NT2/D1 (cell line): ENCODE results near the gene LPGAT1.

Experiments used
- SUZ12 ChIP-seq: IDR thresholded peaks from 2 replicates; pipeline ENCODE4 v1.6.1; 2011; ENCODE audit not compliant: insufficient read length, insufficient read depth; ENCODE audit errors: extremely low read depth
- YY1 ChIP-seq: IDR thresholded peaks from 2 replicates; pipeline ENCODE4 v1.6.1; 2011; ENCODE audit not compliant: insufficient read length, insufficient read depth
- ZNF274 ChIP-seq: IDR thresholded peaks from 2 replicates; pipeline ENCODE4 v1.6.1; 2011; ENCODE audit warnings: mild to moderate bottlenecking, low read depth, low read length

- TF ChIP-seq ZNF274 (no peak), SUZ12 (no peak), YY1 (no peak)
Measured at GRCh38 chr1:211813590-211813989, 17.0 kb downstream of the LPGAT1 start.
